IPS-20b (cell line): ENCODE measurements around the gene APLN.

Source experiments
- H3K27ac ChIP-seq: one replicate; pipeline ENCODE4 v1.5.1; 2013; ENCODE audit warnings: low read length
- H3K27me3 ChIP-seq: 2 replicates; pipeline ENCODE4 v1.6.1; 2013; ENCODE audit warnings: mild to moderate bottlenecking, low read length, inconsistent platforms; ENCODE audit not compliant: insufficient read depth
- H3K36me3 ChIP-seq: 2 replicates; pipeline ENCODE4 v1.6.1; 2013; ENCODE audit warnings: low read depth, mild to moderate bottlenecking, inconsistent platforms, low read length, moderate library complexity; ENCODE audit not compliant: insufficient read depth
- H3K4me1 ChIP-seq: 2 replicates; pipeline ENCODE4 v1.6.1; 2013; ENCODE audit warnings: mild to moderate bottlenecking, control low read depth, inconsistent platforms, low read length, moderate library complexity; ENCODE audit not compliant: insufficient read depth
- H3K4me3 ChIP-seq: 2 replicates; pipeline ENCODE4 v1.5.1; 2013; ENCODE audit warnings: mild to moderate bottlenecking, low read length, inconsistent platforms
- H3K9ac ChIP-seq: 2 replicates; pipeline ENCODE4 v1.6.1; 2013; ENCODE audit warnings: low read depth, mild to moderate bottlenecking, inconsistent platforms, low read length, moderate library complexity
- H3K9me3 ChIP-seq: 2 replicates; pipeline ENCODE4 v1.6.1; 2013; ENCODE audit warnings: mild to moderate bottlenecking, low read depth, low read length, inconsistent platforms; ENCODE audit not compliant: insufficient read depth

The APLN gene

GRCh38 chrX:129659141-129659540 lies 4.4 kb upstream of the APLN start:
- peaks cover 3% of the 10 kb centered on the region; the same call in 1 of the 2 replicates for H3K4me1 ChIP-seq
- H3K4me3 ChIP-seq = no peak overlapping the region
- H3K9ac ChIP-seq = no peak overlapping the region
- H3K27me3 ChIP-seq = peaks cover 20% of the 10 kb centered on the region
- H3K36me3 ChIP-seq = no peaks in the 10 kb centered on the region
- no peak overlapping the region for H3K27ac ChIP-seq
- no peaks in the 10 kb centered on the region for H3K9me3 ChIP-seq

GRCh38 chrX:129658429-129658828 lies 3.7 kb upstream of the APLN start:
- no peaks in the 10 kb centered on the region for H3K36me3 ChIP-seq
- H3K9me3 ChIP-seq = no peaks in the 10 kb centered on the region
- H3K9ac ChIP-seq = no peak overlapping the region
- H3K27ac ChIP-seq = no peak overlapping the region
- no peak overlapping the region for H3K4me3 ChIP-seq
- peaks cover 27% of the 10 kb centered on the region for H3K27me3 ChIP-seq
- peaks cover 3% of the 10 kb centered on the region; the same call in 1 of the 2 replicates for H3K4me1 ChIP-seq

GRCh38 chrX:129655547-129656249 lies 942 bp upstream of the APLN start:
- peak overlapping the region; percentile 59; the same call in 1 of the 2 replicates for H3K4me3 ChIP-seq
- peaks cover 54% of the 10 kb centered on the region for H3K27me3 ChIP-seq
- no peaks in the 10 kb centered on the region for H3K4me1 ChIP-seq
- H3K9me3 ChIP-seq = no peaks in the 10 kb centered on the region
- H3K27ac ChIP-seq = no peak overlapping the region
- H3K9ac ChIP-seq = no peak overlapping the region
- H3K36me3 ChIP-seq = no peaks in the 10 kb centered on the region

GRCh38 chrX:129653971-129654651 lies 645 bp downstream of the APLN start:
- H3K4me3 ChIP-seq = peak overlapping the region; percentile 59; the same call in 1 of the 2 replicates
- H3K36me3 ChIP-seq = no peaks in the 10 kb centered on the region
- no peaks in the 10 kb centered on the region for H3K9me3 ChIP-seq
- H3K27ac ChIP-seq = no peak overlapping the region
- H3K27me3 ChIP-seq = peaks cover 70% of the 10 kb centered on the region
- no peaks in the 10 kb centered on the region; the same call in 1 of the 2 replicates for H3K4me1 ChIP-seq
- no peak overlapping the region for H3K9ac ChIP-seq

- Histone ChIP-seq H3K27ac (no peak overlapping the region), H3K4me3 (peak overlapping the region; percentile 59; the same call in 1 of the 2 replicates), H3K27me3 (peaks cover 77% of the 10 kb centered on the region), H3K36me3 (no peaks in the 10 kb centered on the region), H3K9me3 (no peaks in the 10 kb centered on the region), H3K9ac (no peak overlapping the region), H3K4me1 (no peaks in the 10 kb centered on the region; the same call in 1 of the 2 replicates)
Observed at GRCh38 chrX:129653181-129653970, 1.4 kb downstream of the APLN start.

- Histone ChIP-seq H3K9me3 (no peaks in the 10 kb centered on the region), H3K27me3 (peaks cover 77% of the 10 kb centered on the region), H3K4me3 (no peak overlapping the region), H3K36me3 (no peaks in the 10 kb centered on the region), H3K4me1 (no peaks in the 10 kb centered on the region; the same call in 1 of the 2 replicates), H3K27ac (no peak overlapping the region), H3K9ac (no peak overlapping the region)
Observed at GRCh38 chrX:129652565-129653169, 2.1 kb downstream of the APLN start.

GRCh38 chrX:129651756-129652564 lies 2.8 kb downstream of the APLN start:
- Histone ChIP-seq H3K9me3 (no peaks in the 10 kb centered on the region), H3K4me3 (no peak overlapping the region), H3K27ac (no peak overlapping the region), H3K9ac (no peak overlapping the region), H3K27me3 (peaks cover 80% of the 10 kb centered on the region), H3K36me3 (no peaks in the 10 kb centered on the region), H3K4me1 (no peaks in the 10 kb centered on the region; the same call in 1 of the 2 replicates)

- Histone ChIP-seq H3K36me3 (no peaks in the 10 kb centered on the region), H3K27me3 (peaks cover 76% of the 10 kb centered on the region), H3K9ac (no peak overlapping the region), H3K27ac (no peak overlapping the region), H3K4me1 (no peaks in the 10 kb centered on the region; the same call in 1 of the 2 replicates), H3K4me3 (no peak overlapping the region), H3K9me3 (no peaks in the 10 kb centered on the region)
Observed at GRCh38 chrX:129650821-129651510, 3.8 kb downstream of the APLN start.

GRCh38 chrX:129650183-129650689 lies 4.5 kb downstream of the APLN start:
- Histone ChIP-seq H3K9me3 (no peaks in the 10 kb centered on the region), H3K4me1 (no peaks in the 10 kb centered on the region; the same call in 1 of the 2 replicates), H3K27me3 (peaks cover 69% of the 10 kb centered on the region), H3K36me3 (no peaks in the 10 kb centered on the region), H3K27ac (no peak overlapping the region), H3K9ac (no peak overlapping the region), H3K4me3 (no peak overlapping the region)
